GM12878 (cell line): ENCODE data around the gene CLIC3.

Source experiments
- JUNB ChIP-seq: IDR thresholded peaks from 2 replicates; pipeline ENCODE4 v1.6.1; 2016; ENCODE audit warnings: antibody characterized with exemption, mild to moderate bottlenecking
- NR2F1 ChIP-seq: fragments of 450-650 bp; conservative IDR thresholded peaks from 2 replicates; pipeline ENCODE4 v1.6.1; 2017; ENCODE audit warnings: mild to moderate bottlenecking

- TF ChIP-seq NR2F1 (no peak), JUNB (no peak)
These were observed 6.0 kb downstream of the CLIC3 start for GRCh38 chr9:136990242-136990911.
